Skin of body (tissue), 2 donors: ENCODE data around the gene SECISBP2L. TPM values are rescaled to one million over a fixed set of nuclear protein-coding genes. Genes with fewer than 3 reads are reported as not detected.
A peak's percentile ranks its signal among the peaks of the same experiment; 100 is the strongest.
"Not testable (repeated sequence)": the region's sequence is repeated elsewhere in the genome, so short reads cannot be mapped to it uniquely, and the experiment has no call there.

Experiments
- DNase-seq: peaks from one replicate; lab custom pipeline; 2025; lab: John Stamatoyannopoulos, UW
- total RNA-seq: library from RNA; depleted of rRNA; stranded (reverse); fragments of >200 nt; gene quantifications from one replicate; pipeline ENCODE4 v1.2.3, GENCODE V29; 2014

Gene SECISBP2L, protein sequence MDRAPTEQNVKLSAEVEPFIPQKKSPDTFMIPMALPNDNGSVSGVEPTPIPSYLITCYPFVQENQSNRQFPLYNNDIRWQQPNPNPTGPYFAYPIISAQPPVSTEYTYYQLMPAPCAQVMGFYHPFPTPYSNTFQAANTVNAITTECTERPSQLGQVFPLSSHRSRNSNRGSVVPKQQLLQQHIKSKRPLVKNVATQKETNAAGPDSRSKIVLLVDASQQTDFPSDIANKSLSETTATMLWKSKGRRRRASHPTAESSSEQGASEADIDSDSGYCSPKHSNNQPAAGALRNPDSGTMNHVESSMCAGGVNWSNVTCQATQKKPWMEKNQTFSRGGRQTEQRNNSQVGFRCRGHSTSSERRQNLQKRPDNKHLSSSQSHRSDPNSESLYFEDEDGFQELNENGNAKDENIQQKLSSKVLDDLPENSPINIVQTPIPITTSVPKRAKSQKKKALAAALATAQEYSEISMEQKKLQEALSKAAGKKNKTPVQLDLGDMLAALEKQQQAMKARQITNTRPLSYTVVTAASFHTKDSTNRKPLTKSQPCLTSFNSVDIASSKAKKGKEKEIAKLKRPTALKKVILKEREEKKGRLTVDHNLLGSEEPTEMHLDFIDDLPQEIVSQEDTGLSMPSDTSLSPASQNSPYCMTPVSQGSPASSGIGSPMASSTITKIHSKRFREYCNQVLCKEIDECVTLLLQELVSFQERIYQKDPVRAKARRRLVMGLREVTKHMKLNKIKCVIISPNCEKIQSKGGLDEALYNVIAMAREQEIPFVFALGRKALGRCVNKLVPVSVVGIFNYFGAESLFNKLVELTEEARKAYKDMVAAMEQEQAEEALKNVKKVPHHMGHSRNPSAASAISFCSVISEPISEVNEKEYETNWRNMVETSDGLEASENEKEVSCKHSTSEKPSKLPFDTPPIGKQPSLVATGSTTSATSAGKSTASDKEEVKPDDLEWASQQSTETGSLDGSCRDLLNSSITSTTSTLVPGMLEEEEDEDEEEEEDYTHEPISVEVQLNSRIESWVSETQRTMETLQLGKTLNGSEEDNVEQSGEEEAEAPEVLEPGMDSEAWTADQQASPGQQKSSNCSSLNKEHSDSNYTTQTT
- total RNA-seq: 65.8 TPM

DNA sequence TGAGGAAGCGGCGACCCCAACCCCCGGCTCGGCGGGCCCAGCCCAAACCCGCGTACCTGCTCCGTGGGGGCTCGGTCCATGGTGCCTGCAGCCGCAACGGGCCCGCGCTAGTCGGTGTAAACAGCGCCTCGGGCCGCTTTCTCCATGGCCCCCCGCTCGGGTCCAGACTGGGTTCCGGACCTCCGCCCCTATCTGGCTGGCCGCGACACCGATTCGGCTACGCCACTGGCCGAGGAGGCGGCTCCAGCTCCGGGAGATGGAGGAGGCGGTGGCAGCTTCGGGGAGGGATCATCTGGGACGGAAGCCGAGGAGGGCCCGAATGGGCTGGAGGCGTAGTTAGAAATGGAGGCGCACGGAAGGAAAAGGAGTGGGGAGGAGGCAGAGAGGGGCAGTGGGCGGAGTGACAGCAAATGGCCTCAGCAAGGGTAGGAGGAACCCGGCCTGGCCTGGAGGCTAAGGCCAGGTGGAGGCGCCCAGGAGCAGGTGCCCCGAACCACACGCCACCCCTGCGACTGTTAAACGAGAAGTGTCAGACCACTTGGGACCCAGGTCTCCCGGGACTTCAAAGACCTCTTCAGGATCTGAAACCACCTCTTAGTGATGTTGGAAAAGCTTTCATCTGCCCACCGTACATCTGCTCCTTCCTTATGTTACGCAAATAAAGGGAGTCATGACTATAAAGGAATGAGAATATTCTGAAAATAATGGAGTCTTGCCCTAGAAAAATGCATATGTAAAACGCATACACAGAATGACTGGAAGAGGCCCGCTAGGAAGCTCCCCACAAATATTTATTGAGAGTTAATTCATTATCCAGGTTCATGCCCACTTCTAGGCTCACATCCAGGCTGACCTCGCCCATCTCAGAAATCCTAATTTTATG lies at the start of gene SECISBP2L:
Gene SECISBP2L (minus strand): TSS at position 227 of the 883 bp plus-strand sequence. CDS start 147 bp downstream, at position 80.
- peak; percentile 91 for DNase-seq

- DNase-seq: no peak
These were observed 48.7 kb upstream of the SECISBP2L start for GRCh38 chr15:49094923-49095322.

DNA sequence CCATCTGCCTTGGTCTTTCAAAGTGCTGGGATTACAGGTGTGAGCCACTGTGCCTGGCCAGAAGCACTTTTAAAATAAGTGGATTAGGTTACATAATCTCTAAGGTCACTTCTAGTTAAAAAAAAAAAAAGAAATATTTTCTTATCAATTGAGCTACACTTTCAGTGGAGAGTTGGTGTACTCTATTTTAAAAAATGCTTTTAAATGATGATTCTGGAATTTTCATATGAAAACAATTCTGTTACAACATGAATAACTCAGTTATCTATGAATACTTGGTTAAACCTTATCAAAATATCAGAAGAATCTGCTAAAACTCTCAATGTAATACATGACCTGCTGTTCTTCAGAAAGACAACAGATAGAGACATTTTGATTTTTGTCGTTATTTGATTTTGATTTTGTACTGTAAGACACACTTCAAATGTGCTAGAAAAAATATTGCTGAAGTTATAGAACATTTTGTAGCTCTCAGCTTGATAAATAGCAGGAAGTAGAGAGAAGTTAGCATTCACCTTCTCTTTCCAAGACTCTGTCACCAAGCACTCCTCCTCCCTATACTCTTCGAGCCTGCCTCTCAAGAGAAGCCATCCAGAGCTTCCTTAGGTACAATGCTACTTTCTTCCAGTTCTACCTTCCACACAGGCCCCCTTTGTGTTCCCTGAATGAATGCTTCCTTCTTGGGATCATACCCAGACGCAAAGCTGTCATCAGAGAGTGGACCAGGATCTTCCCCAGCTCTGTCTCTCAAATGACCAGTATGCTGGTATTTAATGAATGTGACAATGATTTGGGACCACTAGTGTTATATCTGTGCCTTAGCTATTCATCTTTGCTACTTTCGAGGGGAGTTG lies 47.2 kb upstream of the SECISBP2L start:
- no peak for DNase-seq

DNA sequence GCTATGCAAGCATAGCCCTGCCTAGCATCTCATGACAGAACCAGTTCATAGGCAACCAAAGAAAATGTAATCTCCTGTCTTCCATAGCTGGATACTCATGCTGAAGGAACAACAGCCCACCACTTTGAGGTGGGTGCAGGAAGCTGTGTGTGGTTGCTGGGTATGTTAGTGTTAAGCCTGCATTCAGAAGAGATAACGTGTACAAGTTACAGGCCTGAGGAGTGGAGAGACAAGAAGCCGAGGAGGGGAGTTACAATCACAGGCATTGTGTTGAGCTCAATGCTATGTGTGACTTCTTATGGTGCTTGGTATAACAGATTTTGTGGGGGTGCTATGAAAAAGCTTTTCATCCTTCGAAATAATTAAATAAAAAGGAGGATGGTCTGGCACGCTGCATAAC lies 42.8 kb upstream of the SECISBP2L start:
- no peak for DNase-seq

DNA sequence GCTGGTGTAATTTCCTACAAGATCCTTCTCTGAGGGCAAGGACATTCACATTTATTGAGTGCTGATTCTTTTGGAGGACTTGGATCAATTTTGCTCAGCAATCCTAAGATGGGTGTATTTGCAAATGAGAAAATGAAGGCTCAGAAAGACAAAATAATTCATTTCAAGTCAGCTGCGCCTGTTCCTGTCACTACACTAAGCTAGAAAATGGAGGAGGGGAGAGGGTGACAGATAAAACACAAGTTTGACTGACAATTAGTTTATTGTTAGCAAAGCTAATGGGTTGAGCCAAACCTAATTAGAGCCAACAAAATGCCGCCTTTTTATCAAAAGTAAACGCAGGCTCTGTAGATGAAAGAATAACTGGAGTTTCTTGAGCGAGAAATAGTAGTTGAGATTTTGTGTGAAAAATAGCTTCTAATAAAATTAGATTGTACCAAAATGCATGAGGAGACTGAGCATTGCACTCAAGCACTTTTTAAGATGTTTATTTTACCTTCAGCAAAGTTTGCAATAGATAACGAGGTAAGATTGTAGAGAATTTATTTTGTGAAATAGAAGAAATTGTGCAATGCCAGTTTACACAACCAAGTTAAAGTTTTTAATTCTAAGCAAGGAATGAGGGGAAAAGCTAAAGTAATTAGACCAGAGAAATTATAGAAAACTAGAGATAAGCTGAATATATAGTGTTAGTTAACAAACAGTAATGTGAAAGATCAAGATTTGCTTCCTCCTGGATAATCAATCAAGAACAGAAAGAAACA lies 39.6 kb upstream of the SECISBP2L start:
- no peak for DNase-seq

- no peak for DNase-seq
These were observed 38.0 kb upstream of the SECISBP2L start for GRCh38 chr15:49084285-49084570.

GRCh38 chr15:49083401-49084284 lies 37.4 kb upstream of the SECISBP2L start:
- DNase-seq: peak; percentile 67

DNA sequence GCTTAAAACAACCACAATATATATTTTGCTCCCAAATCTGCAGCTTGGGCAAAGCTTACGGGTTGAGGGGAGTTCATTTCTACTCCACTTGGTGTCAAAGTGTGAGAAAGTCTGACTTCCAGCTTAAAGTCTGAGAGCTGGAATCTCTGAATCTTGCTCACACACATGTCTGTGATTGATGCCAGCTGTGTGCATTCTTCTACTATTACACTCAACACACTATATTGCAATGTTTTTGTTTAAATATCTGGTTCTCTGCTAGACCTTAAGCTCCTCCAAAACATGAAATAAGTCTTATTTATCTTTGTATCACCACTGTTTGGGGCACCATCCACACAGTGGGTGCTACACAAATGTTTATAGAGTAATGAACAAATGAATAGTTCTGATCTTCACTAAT lies 36.7 kb upstream of the SECISBP2L start:
- DNase-seq: peak; percentile 91

DNA sequence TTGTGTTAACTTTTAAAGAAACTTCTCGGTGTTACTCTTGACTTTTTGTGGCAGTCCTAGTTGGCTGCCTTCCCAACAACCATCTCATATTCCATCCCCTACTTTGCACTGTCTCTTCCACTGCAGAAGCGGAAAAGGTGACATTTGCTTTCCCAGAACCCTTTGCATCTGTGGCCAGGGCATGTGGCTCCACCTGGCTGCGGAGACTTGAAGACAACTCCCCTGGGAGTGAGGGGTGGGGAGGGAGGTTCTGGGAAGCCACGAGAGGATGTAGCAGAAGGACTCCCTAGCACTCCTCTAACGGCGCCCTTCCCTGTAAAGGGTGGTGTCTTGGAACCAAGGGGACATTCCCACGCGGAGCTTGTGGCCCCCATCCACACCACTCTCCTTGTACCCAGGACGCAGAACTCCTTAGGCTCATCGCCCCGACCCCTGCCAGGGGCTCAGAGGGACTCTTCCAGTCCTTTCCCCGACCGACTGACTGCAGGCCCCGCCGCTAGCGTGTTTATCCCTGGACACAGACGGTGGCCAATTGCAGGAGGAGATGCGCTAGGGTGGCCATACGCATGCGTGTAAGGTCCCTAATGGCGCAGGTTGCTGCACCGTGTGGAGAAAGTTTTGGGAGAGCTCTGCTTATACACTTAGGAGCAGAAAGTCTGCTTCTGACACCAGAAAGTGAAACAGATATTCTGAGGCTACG lies 33.2 kb upstream of the SECISBP2L start:
- DNase-seq: no peak

DNA sequence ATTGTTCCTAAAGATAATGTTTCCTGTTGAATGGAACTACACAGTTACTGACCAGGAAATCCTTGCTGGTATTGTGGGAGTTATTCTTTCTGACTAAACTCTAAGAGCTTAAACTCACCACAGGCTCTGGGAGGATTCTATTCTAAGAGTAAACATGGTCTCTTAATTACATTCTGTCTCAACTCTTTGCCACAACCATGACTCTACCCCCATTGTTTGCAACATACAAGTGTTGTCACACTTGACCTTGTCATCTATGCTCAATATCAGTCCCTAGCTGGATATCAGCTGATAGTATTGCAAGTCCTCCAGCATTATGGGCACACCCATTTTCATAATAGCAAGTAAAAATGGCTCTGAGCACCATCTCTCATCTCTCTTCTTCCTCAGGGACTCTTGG lies 29.6 kb upstream of the SECISBP2L start:
- no peak for DNase-seq

GRCh38 chr15:49074589-49075287 lies 28.5 kb upstream of the SECISBP2L start:
- not testable (repeated sequence) for DNase-seq

- no peak for DNase-seq
These were observed 20.1 kb upstream of the SECISBP2L start for GRCh38 chr15:49066372-49066771.

DNA sequence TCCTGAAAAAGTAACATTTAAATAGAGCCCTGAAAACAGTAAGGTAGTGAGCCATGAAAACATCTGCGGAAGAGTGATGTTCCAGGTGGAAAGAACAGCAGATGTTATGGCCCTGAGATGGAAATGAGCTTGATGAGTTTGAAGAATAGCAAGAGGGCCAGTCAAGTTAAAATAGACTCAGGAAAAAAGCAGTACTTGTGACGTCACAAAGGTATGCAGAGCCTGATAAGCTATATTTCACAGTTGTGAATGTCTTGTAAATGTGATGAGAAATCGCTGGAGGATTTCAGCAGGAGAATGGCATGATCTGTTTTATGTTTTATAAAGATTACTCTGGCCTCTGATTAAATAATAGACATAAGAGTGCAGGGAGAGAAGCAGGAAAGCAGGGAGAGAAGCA lies 18.6 kb upstream of the SECISBP2L start:
- no peak for DNase-seq

GRCh38 chr15:49064281-49064653 lies 18.0 kb upstream of the SECISBP2L start:
- no peak for DNase-seq

DNA sequence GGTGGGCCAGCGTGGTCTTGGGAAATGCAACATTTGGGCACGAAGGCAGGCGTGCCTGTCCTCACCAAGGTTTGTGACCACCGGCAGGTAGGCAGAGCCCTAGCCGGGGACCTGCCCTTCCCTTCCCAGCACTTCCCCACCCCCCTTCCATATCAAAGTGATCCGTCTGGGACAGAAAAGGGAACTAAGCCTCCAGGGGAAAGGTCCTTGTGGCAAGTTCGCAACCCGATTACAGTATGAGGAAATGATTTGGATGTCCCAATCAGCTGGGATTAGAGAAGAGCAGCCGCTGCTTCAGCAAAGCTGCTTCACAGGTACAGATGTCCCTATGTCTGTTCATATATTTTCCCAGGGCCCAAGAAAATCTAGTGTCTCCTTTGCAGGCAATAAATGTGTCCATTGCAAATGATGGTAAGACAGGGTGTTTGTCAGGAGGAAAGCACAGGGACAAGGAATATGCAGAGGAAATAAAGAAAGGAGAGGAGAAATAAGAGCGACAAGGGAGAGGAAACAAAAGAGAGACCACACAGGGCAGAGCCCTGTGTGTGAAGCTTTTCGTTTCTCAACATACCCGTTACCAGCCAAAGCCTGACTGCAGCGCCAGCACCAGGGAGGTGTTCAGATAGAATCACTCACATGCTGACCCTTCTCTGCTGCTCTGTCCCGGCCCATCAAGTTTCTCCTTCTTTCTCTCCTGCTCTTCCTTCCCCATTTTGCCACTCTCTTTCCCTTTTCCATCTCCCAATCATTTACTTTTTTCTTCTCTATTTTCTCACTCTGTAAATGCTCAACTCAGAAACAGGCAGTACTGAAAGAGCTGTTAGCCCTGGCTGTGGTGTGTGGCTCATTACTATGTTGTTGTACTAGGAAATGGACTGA lies 17.4 kb upstream of the SECISBP2L start:
- DNase-seq: no peak

DNA sequence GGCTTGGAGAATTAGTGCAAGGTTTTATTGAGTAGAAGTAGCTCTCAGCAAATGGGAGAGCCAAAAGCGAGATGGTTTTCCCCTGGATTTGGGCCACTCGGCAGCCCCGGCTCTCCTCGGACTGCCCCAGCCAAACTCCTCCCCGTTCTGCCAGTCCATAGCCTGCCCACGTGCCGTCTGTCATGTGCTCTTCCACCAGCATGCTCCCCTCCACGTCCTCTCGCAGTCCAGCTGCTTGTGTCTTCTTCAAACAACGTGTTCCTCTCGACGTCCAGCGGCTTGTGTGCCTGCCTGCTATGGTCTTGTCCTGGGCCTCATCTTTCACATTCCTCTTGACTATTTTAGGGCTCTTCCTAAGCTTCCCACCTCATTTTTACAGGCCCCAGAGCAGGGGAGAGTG lies 16.7 kb upstream of the SECISBP2L start:
- DNase-seq: no peak
